Measurements from ENCODE around the gene CAD. TPM values are rescaled to one million over a fixed set of nuclear protein-coding genes. Genes with fewer than 3 reads are reported as not detected.

The CAD gene
- total RNA-seq, 1 experiment from 2014 or later: 114 TPM

GRCh38 chr2:27281855-27282559 lies 64.8 kb downstream of the CAD start, which contains the start of gene TRIM54:
Gene TRIM54 (plus strand): TSS chr2:27282429. CDS start chr2:27282732, 303 bp downstream.
- TF ChIP-seq POLR2AphosphoS5 (IDR thresholded peaks at IDR 0.05; ENCODE audit: low read depth, low read length) (no peak), EZH2 (IDR thresholded peaks at IDR 0.05) (no peak), MAX (IDR thresholded peaks at IDR 0.05) (no peak), JUND (IDR thresholded peaks at IDR 0.05) (no peak)
- TF ChIP-seq, protein P1, sequence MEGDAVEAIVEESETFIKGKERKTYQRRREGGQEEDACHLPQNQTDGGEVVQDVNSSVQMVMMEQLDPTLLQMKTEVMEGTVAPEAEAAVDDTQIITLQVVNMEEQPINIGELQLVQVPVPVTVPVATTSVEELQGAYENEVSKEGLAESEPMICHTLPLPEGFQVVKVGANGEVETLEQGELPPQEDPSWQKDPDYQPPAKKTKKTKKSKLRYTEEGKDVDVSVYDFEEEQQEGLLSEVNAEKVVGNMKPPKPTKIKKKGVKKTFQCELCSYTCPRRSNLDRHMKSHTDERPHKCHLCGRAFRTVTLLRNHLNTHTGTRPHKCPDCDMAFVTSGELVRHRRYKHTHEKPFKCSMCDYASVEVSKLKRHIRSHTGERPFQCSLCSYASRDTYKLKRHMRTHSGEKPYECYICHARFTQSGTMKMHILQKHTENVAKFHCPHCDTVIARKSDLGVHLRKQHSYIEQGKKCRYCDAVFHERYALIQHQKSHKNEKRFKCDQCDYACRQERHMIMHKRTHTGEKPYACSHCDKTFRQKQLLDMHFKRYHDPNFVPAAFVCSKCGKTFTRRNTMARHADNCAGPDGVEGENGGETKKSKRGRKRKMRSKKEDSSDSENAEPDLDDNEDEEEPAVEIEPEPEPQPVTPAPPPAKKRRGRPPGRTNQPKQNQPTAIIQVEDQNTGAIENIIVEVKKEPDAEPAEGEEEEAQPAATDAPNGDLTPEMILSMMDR (IDR thresholded peaks at IDR 0.05 in 2 of 3, conservative IDR thresholded peaks at IDR 0.05 in 1 of 3; ENCODE audit: borderline replicate concordance in 1 of 3, insufficient read depth in 1 of 3, low read depth in 2 of 3, low read length in 2 of 3): no peak
- peaks cover 2 to 28% of the 10 kb centered on the region in 2 experiments for H3K4me1 ChIP-seq (ENCODE audit: control insufficient read depth in 1 of 2, insufficient read depth in 2 of 2, low read length in 2 of 2)
- no peaks in the 10 kb centered on the region for H3K79me2 ChIP-seq (ENCODE audit: insufficient read depth, low read length)
- DNase-seq (ENCODE audit: low read depth, low spot score): no peak
- H4K20me1 ChIP-seq (ENCODE audit: insufficient read depth): no peaks in the 10 kb centered on the region
- no peak within 1 kb of the TSS for H3K9ac ChIP-seq (ENCODE audit: low read length)
- no peak for ATAC-seq
- intact Hi-C loops (cut with micrococcal nuclease): loop anchor here (2.0 to 5.0 kb wide), 2 partner anchors 183 to 315 kb away; no protein-coding TSS in a partner anchor
- no peaks in the 10 kb centered on the region for H3K27me3 ChIP-seq (ENCODE audit: insufficient read depth, low read length)
- RAD21 ChIA-PET (ENCODE audit: low non-redundant PET in 1 of 2, low total read pairs in 2 of 2, uncharacterized antibody in 2 of 2, unreplicated experiment in 2 of 2): interaction anchor here in 1 of 2 experiments (1.2 kb wide), 1 partner anchor 21 kb away, joined by 3 read pairs; no protein-coding TSS in a partner anchor
- H3K27ac ChIP-seq (ENCODE audit: low read depth, low read length): no peak within 1 kb of the TSS
- peak within 1 kb of the TSS; percentile 34 for H3K4me2 ChIP-seq (ENCODE audit: low read length)
- no peaks in the 10 kb centered on the region for H3K9me3 ChIP-seq (ENCODE audit: control insufficient read depth in 1 of 2, insufficient read depth in 1 of 2, low read depth in 1 of 2, low read length in 2 of 2)
- no peaks in the 10 kb centered on the region for H3K36me3 ChIP-seq (ENCODE audit: control insufficient read depth in 1 of 2, insufficient read depth in 2 of 2, low read length in 2 of 2)
- no peak within 1 kb of the TSS for H2AFZ ChIP-seq (ENCODE audit: low read depth, low read length, poor library complexity, severe bottlenecking)
- H3K9me2 ChIP-seq (ENCODE audit: insufficient read depth): no peaks in the 10 kb centered on the region
- POLR2A ChIA-PET: interaction anchor here (2.3 kb wide), 1 partner anchor 11 kb away, joined by 8 read pairs; no protein-coding TSS in a partner anchor
- no peak within 1 kb of the TSS for H3K4me3 ChIP-seq (replicated peaks in 1 of 2; ENCODE audit: low read depth in 1 of 2, low read length in 2 of 2)
- CTCF ChIA-PET: interaction anchor here (1.2 to 5.6 kb wide), 5 partner anchors 10 to 182 kb away, joined by 3 to 50 read pairs (median 12); no protein-coding TSS in a partner anchor
- no TSS peak for BruUV-seq (replicated peaks)

Data from HCT116 (cell line).